HCT116 (cell line): Measurements from ENCODE around the gene DUSP6. TPM values are rescaled to one million over a fixed set of nuclear protein-coding genes. Genes with fewer than 3 reads are reported as not detected.

Experiments used
- ATAC-seq: fragments of 200-7000 bp; cut with Tn5 transposase; 2 replicates; pipeline ENCODE4 v1.9.1; 2020; ENCODE audit warnings: mild to moderate bottlenecking, moderate library complexity
- BruUV-seq: library from RNA; stranded (reverse); fragments of 400-500 nt; replicated peaks from 2 replicates; lab custom pipeline; 2021; lab: Mats Ljungman, UMichigan
- CTCF ChIA-PET: fragments of 300-600 bp; sonication (Branson Sonifier 250); formaldehyde crosslinking; loops from one replicate; lab custom pipeline; 2021; ENCODE audit warnings: antibody characterized with exemption; lab: Charles Lee
- POLR2A ChIA-PET: fragments of 300-600, 350-600 bp; sonication (Branson Sonifier 250); formaldehyde crosslinking; loops from one replicate; lab custom pipeline; 2021; ENCODE audit warnings: antibody characterized with exemption; lab: Charles Lee
- RAD21 ChIA-PET, 2 experiments: fragments of 300-600 bp; sonication (Branson Sonifier 250); formaldehyde crosslinking; loops; one replicate each; lab custom pipeline; 2023; ENCODE audit warnings: low total read pairs in 2 of 2; ENCODE audit not compliant: uncharacterized antibody in 2 of 2, unreplicated experiment in 2 of 2, low non-redundant PET in 1 of 2; lab: Charles Lee
- DNase-seq: peaks from one replicate; pipeline ENCODE4 v3.0.0-alpha.2; 2010; ENCODE audit warnings: low read depth, low spot score
- H2AFZ ChIP-seq: fragments of 200-600 bp; shearing (Covaris generic), sonication (generic); 2 replicates; pipeline ENCODE4 v1.6.1; 2017; ENCODE audit warnings: low read depth, mixed run types, mixed read lengths, antibody characterized with exemption, low read length; ENCODE audit not compliant: poor library complexity, severe bottlenecking
- H3K27ac ChIP-seq: 2 replicates; pipeline ENCODE4 v1.5.1; 2012; ENCODE audit warnings: low read depth, low read length
- H3K27me3 ChIP-seq: fragments of 200-600 bp; sonication (generic); 2 replicates; pipeline ENCODE4 v1.6.1; 2016; ENCODE audit warnings: mixed run types, low read length, mixed read lengths; ENCODE audit not compliant: insufficient read depth
- H3K36me3 ChIP-seq, 2 experiments: fragments of 200-500 bp in 1 of 2; fragments of 200-600 bp in 1 of 2; sonication (Bioruptor generic) in 1 of 2; sonication (generic) in 1 of 2; 2 replicates each; pipeline versions ENCODE4 v1.5.1 to v1.6.1; 2014 to 2016; ENCODE audit warnings: low read length in 2 of 2, inconsistent platforms in 1 of 2, mixed read lengths in 1 of 2, mixed run types in 1 of 2; ENCODE audit not compliant: insufficient read depth in 2 of 2, control insufficient read depth in 1 of 2
- H3K4me1 ChIP-seq, 2 experiments: fragments of 200-600 bp in 1 of 2; sonication (generic) in 1 of 2; 2 replicates each; pipeline versions ENCODE4 v1.5.1 to v1.6.1; 2012 to 2017; ENCODE audit warnings: low read length in 2 of 2, inconsistent platforms in 1 of 2, mild to moderate bottlenecking in 1 of 2, mixed read lengths in 1 of 2, mixed run types in 1 of 2, moderate library complexity in 1 of 2; ENCODE audit not compliant: insufficient read depth in 2 of 2, control insufficient read depth in 1 of 2
- H3K4me2 ChIP-seq: fragments of 200-600 bp; sonication (generic); 2 replicates; pipeline ENCODE4 v1.6.1; 2017; ENCODE audit warnings: mixed run types, low read length, mixed read lengths
- H3K4me3 ChIP-seq, 2 experiments: fragments of 200-600 bp in 1 of 2; sonication (generic) in 1 of 2; replicated peaks in 1 of 2; 2 replicates each; pipeline ENCODE4 v1.5.1; 2011 to 2016; ENCODE audit warnings: low read length in 2 of 2, control low read depth in 1 of 2, low read depth in 1 of 2, mild to moderate bottlenecking in 1 of 2, mixed read lengths in 1 of 2, mixed run types in 1 of 2
- H3K79me2 ChIP-seq: fragments of 200-600 bp; sonication (generic); 2 replicates; pipeline ENCODE4 v1.6.1; 2017; ENCODE audit warnings: mild to moderate bottlenecking, mixed run types, low read length, moderate library complexity, mixed read lengths; ENCODE audit not compliant: insufficient read depth
- H3K9ac ChIP-seq: fragments of 200-600 bp; sonication (generic); 2 replicates; pipeline ENCODE4 v1.6.1; 2016; ENCODE audit warnings: low read length, mixed read lengths
- H3K9me2 ChIP-seq: fragments of 200-600 bp; sonication (generic), shearing (Covaris generic); 2 replicates; pipeline ENCODE4 v1.6.1; 2017; ENCODE audit warnings: mixed run types, mild to moderate bottlenecking, moderate library complexity; ENCODE audit not compliant: insufficient read depth
- H3K9me3 ChIP-seq, 2 experiments: fragments of 200-500 bp in 1 of 2; fragments of 200-600 bp in 1 of 2; sonication (Bioruptor generic) in 1 of 2; sonication (generic) in 1 of 2; 2 replicates each; pipeline ENCODE4 v1.6.1; 2014 to 2017; ENCODE audit warnings: low read length in 2 of 2, mixed read lengths in 2 of 2, inconsistent platforms in 1 of 2, low read depth in 1 of 2, mild to moderate bottlenecking in 1 of 2, mixed run types in 1 of 2, moderate library complexity in 1 of 2; ENCODE audit not compliant: control insufficient read depth in 1 of 2, insufficient read depth in 1 of 2
- H4K20me1 ChIP-seq: fragments of 200-600 bp; sonication (generic), shearing (Covaris generic); 2 replicates; pipeline ENCODE4 v1.6.1; 2017; ENCODE audit warnings: mixed run types, mild to moderate bottlenecking, moderate library complexity; ENCODE audit not compliant: insufficient read depth
- CBX3 ChIP-seq: IDR thresholded peaks from 2 replicates; pipeline ENCODE4 v1.6.1; 2012; ENCODE audit warnings: low read depth
- ELF1 ChIP-seq: IDR thresholded peaks from 2 replicates; pipeline ENCODE4 v1.6.1; 2012; ENCODE audit warnings: low read depth, borderline replicate concordance
- EZH2 ChIP-seq: fragments of 200-600 bp; sonication (generic); IDR thresholded peaks from 2 replicates; pipeline ENCODE4 v1.6.1; 2017; ENCODE audit warnings: antibody characterized with exemption, mixed run types
- POLR2A ChIP-seq: IDR thresholded peaks from 2 replicates; pipeline ENCODE4 v1.7.0; 2011; ENCODE audit warnings: borderline replicate concordance; ENCODE audit not compliant: insufficient read depth, insufficient read length; ENCODE audit errors: extremely low read depth
- RAD21 ChIP-seq: IDR thresholded peaks from 2 replicates; pipeline ENCODE4 v1.6.1; 2012; ENCODE audit warnings: low read depth, mild to moderate bottlenecking
- SIN3A ChIP-seq: IDR thresholded peaks from 2 replicates; pipeline ENCODE4 v1.6.1; 2012; ENCODE audit warnings: low read depth
- SP1 ChIP-seq: IDR thresholded peaks from 2 replicates; pipeline ENCODE4 v1.6.1; 2012; ENCODE audit warnings: low read depth
- YY1 ChIP-seq: IDR thresholded peaks from 2 replicates; pipeline ENCODE4 v1.6.1; 2011; ENCODE audit warnings: low read length, low read depth, moderate library complexity, mild to moderate bottlenecking; ENCODE audit not compliant: insufficient replicate concordance; ENCODE audit errors: extremely low read depth
- ZFX ChIP-seq: fragments of 450-650 bp; IDR thresholded peaks from 2 replicates; pipeline ENCODE4 v1.6.1; 2017
- ZNF274 ChIP-seq: fragments of 200-500 bp; sonication (Bioruptor generic); IDR thresholded peaks from 2 replicates; pipeline ENCODE4 v1.6.1; 2014; ENCODE audit warnings: mild to moderate bottlenecking, low read depth, low read length, inconsistent platforms
- intact Hi-C: fragments of 100-400 bp; cut with micrococcal nuclease; formaldehyde crosslinking; loops from 2 replicates; pipeline ENCODE4 v1.10.0; 2022
- total RNA-seq: library from RNA; stranded (reverse); gene quantifications from one replicate; pipeline ENCODE4 v1.2.1, GENCODE V29; 2021; ENCODE audit not compliant: unreplicated experiment
- TF ChIP-seq, protein P1 (sequence below): IDR thresholded peaks from 2 replicates; pipeline ENCODE4 v1.6.1; 2012; ENCODE audit warnings: low read depth

DUSP6 gene
- total RNA-seq, 1 experiment from 2014 or later = 219 TPM

DNA sequence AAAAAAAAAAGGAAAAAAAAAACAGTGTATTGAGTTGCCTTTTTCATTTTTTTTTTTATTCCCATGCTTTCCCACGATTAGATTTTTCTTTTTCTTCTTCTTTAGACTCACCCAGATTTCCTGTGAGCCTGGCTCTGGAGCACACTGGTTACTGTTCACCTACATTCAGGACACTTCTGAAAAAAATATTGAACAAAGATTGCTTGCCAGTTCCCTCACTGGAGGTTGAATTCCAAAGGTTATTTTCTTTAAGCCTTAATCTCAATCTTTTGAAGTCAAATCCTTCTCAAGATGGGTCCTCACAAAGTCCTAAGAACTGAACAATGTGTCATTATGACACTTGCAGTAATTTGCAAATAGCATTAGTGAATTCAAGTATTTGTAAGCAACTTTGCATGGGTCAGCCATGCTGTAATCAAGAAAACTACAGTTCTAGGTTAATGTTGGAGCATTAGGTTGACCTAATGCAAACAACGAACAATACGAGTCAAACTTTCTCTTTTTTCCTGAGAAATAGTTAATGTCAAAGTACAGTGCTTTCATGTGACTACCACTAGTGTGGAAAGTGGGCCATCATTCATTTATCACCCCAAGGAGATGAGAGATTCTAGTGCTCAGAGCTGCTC is 49.2 kb upstream of the DUSP6 start:
- TF ChIP-seq RAD21 (no peak), ZNF274 (no peak), EZH2 (no peak), ELF1 (no peak)
- TF ChIP-seq, all 23 proteins: peak for 0
- no peak overlapping the region for H3K4me2 ChIP-seq
- ChIA-PET CTCF (no interaction called here), RAD21 (no interaction called here), POLR2A (no interaction called here)
- H3K27me3 ChIP-seq = no peaks in the 10 kb centered on the region
- H3K36me3 ChIP-seq = no peaks in the 10 kb centered on the region
- H3K4me3 ChIP-seq = no peak overlapping the region
- H4K20me1 ChIP-seq = no peaks in the 10 kb centered on the region
- DNase-seq (no peak), ATAC-seq (no peak)
- H3K79me2 ChIP-seq = no peaks in the 10 kb centered on the region
- H3K4me1 ChIP-seq = no peaks in the 10 kb centered on the region
- no peak overlapping the region for H2AFZ ChIP-seq
- intact Hi-C loops = no loop called here
- H3K9ac ChIP-seq = no peak overlapping the region
- H3K27ac ChIP-seq = no peak overlapping the region
- no TSS peak for BruUV-seq
- H3K9me3 ChIP-seq = no peaks in the 10 kb centered on the region
- no peaks in the 10 kb centered on the region for H3K9me2 ChIP-seq

DNA sequence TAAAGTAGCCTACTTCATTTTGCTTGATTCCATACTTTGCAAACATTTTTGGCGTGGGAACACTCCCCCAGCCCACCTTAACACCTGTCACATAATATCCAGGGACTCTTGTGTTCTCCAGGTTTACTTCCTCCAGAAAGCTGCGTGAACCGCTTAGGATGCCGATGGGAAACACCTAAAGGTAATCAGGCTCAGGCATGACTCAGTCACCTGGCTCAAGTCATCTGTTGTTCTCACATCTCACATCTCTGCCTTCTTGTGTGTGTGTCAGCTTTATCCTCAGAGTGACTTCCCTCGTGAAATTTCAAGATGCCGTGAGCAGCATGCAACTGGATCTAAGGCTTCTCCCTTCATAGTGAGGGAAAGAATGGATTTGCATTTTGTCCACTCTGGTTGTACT is 48.1 kb upstream of the DUSP6 start:
- ChIA-PET POLR2A (no interaction called here), RAD21 (no interaction called here)
- H3K4me3 ChIP-seq = no peak overlapping the region
- no peaks in the 10 kb centered on the region for H4K20me1 ChIP-seq
- no peaks in the 10 kb centered on the region for H3K9me2 ChIP-seq
- no peaks in the 10 kb centered on the region for H3K36me3 ChIP-seq
- H3K4me2 ChIP-seq = no peak overlapping the region
- no peaks in the 10 kb centered on the region for H3K9me3 ChIP-seq
- H3K4me1 ChIP-seq = no peaks in the 10 kb centered on the region
- DNase-seq = no peak
- H3K79me2 ChIP-seq = no peaks in the 10 kb centered on the region
- H3K9ac ChIP-seq = no peak overlapping the region
- H2AFZ ChIP-seq = no peak overlapping the region
- intact Hi-C loops = no loop called here
- no peak overlapping the region for H3K27ac ChIP-seq
- BruUV-seq = no TSS peak
- TF ChIP-seq, protein P1, sequence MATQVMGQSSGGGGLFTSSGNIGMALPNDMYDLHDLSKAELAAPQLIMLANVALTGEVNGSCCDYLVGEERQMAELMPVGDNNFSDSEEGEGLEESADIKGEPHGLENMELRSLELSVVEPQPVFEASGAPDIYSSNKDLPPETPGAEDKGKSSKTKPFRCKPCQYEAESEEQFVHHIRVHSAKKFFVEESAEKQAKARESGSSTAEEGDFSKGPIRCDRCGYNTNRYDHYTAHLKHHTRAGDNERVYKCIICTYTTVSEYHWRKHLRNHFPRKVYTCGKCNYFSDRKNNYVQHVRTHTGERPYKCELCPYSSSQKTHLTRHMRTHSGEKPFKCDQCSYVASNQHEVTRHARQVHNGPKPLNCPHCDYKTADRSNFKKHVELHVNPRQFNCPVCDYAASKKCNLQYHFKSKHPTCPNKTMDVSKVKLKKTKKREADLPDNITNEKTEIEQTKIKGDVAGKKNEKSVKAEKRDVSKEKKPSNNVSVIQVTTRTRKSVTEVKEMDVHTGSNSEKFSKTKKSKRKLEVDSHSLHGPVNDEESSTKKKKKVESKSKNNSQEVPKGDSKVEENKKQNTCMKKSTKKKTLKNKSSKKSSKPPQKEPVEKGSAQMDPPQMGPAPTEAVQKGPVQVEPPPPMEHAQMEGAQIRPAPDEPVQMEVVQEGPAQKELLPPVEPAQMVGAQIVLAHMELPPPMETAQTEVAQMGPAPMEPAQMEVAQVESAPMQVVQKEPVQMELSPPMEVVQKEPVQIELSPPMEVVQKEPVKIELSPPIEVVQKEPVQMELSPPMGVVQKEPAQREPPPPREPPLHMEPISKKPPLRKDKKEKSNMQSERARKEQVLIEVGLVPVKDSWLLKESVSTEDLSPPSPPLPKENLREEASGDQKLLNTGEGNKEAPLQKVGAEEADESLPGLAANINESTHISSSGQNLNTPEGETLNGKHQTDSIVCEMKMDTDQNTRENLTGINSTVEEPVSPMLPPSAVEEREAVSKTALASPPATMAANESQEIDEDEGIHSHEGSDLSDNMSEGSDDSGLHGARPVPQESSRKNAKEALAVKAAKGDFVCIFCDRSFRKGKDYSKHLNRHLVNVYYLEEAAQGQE = no peak
- TF ChIP-seq RAD21 = no peak
- no peak for TF ChIP-seq SIN3A
- TF ChIP-seq ELF1 = no peak
- no peak for TF ChIP-seq SP1
- no peak for TF ChIP-seq POLR2A
- TF ChIP-seq CBX3 = no peak
- TF ChIP-seq YY1 = no peak
- TF ChIP-seq ZFX = no peak
- TF ChIP-seq, all 23 proteins: peak for 0
- ATAC-seq = no peak
- H3K27me3 ChIP-seq = no peaks in the 10 kb centered on the region
- CTCF ChIA-PET = no interaction called here
